ENCODE results near the gene RIC8A.
"Not testable (repeated sequence)": the region's sequence is repeated elsewhere in the genome, so short reads cannot be mapped to it uniquely, and the experiment has no call there.

RIC8A gene

DNA sequence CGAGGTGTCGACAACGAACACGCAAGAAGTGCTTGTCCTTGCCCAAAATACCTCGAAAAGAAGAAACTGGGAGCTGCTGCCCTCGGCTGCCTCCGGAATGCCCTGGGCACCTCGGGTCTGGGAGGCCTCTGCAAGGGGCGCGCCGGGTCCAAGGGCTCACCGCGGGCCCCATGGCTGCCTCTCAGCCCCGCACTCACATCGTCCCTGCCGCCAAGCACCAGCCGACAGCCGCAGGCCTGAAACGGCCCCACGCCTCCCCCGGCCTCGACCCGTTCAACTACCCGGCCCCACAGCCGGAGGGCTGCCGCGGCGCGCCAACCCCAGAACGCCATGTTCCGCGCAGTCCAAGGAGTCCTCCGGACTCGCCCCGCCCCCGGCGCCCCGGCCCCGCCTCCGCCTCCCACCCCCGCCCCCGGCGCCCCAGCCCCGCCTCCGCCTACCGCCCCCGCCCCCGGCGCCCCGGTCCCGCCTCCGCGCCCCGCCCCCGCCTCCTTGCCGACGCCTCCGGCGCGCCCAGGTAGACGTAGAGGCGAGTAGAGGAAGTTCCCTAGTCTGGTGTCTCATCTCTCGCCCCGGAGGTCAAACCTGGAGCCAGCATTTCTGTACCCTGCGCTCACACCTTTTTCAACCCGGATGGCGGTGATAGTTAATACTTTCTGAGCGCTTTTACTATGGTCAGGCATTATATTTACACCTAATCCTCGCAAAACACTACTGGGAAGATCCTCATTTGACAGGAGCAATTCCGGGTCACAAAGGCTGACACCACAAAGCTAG lies 28.7 kb downstream of the RIC8A start, which contains the start of gene SIRT3:
SIRT3 (minus strand) TSS at position 346 of the 777 bp plus-strand sequence; CDS start at position 332, 14 bp downstream.
- peak; percentile 82 for DNase-seq (ENCODE audit: extremely low read depth, insufficient read length)
- TF ChIP-seq, protein P1, sequence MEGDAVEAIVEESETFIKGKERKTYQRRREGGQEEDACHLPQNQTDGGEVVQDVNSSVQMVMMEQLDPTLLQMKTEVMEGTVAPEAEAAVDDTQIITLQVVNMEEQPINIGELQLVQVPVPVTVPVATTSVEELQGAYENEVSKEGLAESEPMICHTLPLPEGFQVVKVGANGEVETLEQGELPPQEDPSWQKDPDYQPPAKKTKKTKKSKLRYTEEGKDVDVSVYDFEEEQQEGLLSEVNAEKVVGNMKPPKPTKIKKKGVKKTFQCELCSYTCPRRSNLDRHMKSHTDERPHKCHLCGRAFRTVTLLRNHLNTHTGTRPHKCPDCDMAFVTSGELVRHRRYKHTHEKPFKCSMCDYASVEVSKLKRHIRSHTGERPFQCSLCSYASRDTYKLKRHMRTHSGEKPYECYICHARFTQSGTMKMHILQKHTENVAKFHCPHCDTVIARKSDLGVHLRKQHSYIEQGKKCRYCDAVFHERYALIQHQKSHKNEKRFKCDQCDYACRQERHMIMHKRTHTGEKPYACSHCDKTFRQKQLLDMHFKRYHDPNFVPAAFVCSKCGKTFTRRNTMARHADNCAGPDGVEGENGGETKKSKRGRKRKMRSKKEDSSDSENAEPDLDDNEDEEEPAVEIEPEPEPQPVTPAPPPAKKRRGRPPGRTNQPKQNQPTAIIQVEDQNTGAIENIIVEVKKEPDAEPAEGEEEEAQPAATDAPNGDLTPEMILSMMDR (IDR thresholded peaks at IDR 0.05; ENCODE audit: insufficient read depth, low read length, poor library complexity, severe bottlenecking), result no peak
- H3K4me3 ChIP-seq (replicated peaks; ENCODE audit: low read depth, low read length), result peak within 1 kb of the TSS; percentile 84

DNA sequence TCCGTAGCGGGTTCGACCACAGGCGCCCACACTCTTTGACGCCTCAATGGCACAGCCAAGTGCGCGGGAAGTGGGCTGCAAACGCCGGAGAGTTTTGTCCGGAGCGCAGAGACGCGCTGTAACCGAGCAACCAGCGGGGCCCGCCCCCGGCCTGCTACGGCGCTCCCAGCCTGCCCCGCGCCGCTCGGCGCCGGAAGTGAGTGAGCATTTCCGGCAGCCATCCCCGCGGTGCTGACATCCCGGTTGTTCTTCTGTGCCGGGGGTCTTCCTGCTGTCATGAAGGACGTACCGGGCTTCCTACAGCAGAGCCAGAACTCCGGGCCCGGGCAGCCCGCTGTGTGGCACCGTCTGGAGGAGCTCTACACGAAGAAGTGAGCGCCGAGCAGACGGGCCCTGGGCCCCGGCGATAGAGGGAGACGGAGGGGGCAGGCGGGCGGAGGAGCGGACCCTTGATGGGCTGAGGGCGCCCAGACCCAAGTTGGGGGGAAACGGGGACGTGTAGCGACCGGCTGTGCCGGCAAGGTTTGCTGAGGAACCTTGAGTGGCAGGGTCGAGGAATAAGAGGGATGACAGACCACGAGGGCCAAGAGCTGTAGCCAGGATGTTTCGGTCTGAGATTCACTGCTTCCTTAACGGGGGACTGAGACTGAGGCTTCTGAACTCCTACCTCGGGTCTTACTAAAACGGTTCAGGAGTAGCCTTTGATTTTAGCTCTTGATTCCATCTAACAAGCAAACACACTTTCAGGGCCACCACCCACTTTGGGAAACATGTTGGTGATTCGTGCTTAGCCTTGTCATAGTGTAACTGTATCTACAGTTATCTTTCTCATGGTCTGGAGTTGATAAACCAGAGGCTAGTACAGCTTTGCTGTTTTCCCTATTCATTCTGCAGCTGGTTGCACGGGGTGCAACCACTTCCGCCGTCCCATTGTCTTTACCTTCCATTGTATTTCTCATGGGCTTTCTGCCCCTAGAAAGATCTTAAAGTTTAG lies 29.6 kb downstream of the RIC8A start, which contains the start of gene PSMD13:
PSMD13 (plus strand) TSS at position 203 of the 994 bp plus-strand sequence; CDS start at position 277, 74 bp downstream.
- peak; percentile 89 for DNase-seq (ENCODE audit: extremely low read depth, insufficient read length)
- Histone ChIP-seq H3K4me3 (replicated peaks; ENCODE audit: low read depth, low read length) (peak within 1 kb of the TSS; percentile 84), H3K36me3 (ENCODE audit: control insufficient read depth, insufficient read depth, low read length) (no peaks in the 10 kb centered on the region), H3K27me3 (replicated peaks; ENCODE audit: control insufficient read depth, insufficient read depth, low read length) (no peaks in the 10 kb centered on the region)
- TF ChIP-seq, protein P1 (IDR thresholded peaks at IDR 0.05; ENCODE audit: insufficient read depth, low read length, poor library complexity, severe bottlenecking), result no peak

More for the DNA sequence above, 28.7 kb downstream of the RIC8A start, which contains the start of gene SIRT3:
- H3K27me3 ChIP-seq (replicated peaks; ENCODE audit: control insufficient read depth, insufficient read depth, low read length), result no peaks in the 10 kb centered on the region
- H3K36me3 ChIP-seq (ENCODE audit: control insufficient read depth, insufficient read depth, low read length), result no peaks in the 10 kb centered on the region

DNA sequence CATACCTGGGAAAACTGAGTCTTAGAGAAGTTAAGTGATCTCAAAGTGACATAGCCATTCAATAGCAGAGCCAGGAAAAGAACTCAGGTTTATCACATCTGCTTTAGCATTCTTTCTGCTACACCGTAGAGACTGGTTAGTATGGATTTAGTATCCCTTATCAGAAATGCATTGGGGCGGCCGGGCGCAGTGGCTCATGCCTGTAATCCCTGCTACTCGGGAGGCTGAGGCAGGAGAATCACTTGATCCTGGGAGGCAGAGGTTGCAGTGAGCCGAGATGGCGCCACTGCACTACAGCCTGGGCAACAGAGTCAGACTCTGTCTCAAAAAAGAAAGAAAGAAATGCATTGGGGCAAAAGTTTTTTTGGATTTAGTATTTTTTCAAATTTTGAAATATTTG lies 30.8 kb downstream of the RIC8A start:
- not testable (repeated sequence) for H3K27me3 ChIP-seq (replicated peaks; ENCODE audit: control insufficient read depth, insufficient read depth, low read length); DNase-seq (ENCODE audit: extremely low read depth, insufficient read length); H3K4me3 ChIP-seq (replicated peaks; ENCODE audit: low read depth, low read length); H3K36me3 ChIP-seq (ENCODE audit: control insufficient read depth, insufficient read depth, low read length)

DNA sequence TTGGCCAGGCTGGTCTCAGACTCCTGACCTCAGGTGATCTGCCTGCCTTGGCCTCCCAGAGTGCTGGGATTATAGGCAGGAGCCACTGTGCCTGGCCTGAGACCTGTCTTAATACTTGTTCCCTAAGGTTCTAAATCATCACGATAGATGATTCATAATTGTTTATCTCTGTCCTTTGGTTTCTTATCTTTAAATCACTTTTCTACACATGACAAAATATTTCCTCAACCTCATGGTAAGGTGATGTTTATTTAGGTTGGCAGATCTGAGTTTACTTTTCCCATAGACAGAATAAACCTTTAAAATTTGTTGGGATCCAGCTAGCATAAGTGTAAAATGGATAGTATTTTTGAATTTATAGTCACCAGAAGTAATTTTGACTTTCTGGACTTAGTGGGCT lies 32.8 kb downstream of the RIC8A start:
- peaks cover 6% of the 10 kb centered on the region for H3K36me3 ChIP-seq (ENCODE audit: control insufficient read depth, insufficient read depth, low read length)
- no peak for DNase-seq (ENCODE audit: extremely low read depth, insufficient read length)
- H3K27me3 ChIP-seq (replicated peaks; ENCODE audit: control insufficient read depth, insufficient read depth, low read length), result no peaks in the 10 kb centered on the region
- TF ChIP-seq, protein P1 (IDR thresholded peaks at IDR 0.05; ENCODE audit: insufficient read depth, low read length, poor library complexity, severe bottlenecking), result no peak
- H3K4me3 ChIP-seq (replicated peaks; ENCODE audit: low read depth, low read length), result no peak overlapping the region

DNA sequence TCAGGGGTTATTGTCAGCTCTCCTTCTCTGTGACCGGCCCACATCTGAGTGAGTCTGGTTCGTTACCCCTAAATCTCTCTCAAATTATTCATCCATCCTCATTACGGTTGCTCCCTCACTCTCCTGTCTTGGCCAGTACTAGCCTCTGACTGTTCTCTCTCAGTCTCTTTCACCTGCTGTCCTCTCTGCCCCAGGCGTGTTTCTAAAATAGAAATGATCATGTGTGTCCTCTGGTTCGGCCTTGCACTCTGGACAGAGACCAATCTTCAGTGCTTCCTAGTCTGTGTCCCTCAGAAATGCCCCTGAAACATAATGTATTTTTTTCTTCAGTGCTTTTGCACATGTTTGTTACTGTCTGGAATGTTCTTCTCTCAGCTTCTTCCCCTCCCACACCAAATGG lies 34.1 kb downstream of the RIC8A start:
- Histone ChIP-seq H3K27me3 (replicated peaks; ENCODE audit: control insufficient read depth, insufficient read depth, low read length) (no peaks in the 10 kb centered on the region), H3K4me3 (replicated peaks; ENCODE audit: low read depth, low read length) (no peak overlapping the region), H3K36me3 (ENCODE audit: control insufficient read depth, insufficient read depth, low read length) (peaks cover 10% of the 10 kb centered on the region)
- no peak for DNase-seq (ENCODE audit: extremely low read depth, insufficient read length)
- TF ChIP-seq, protein P1 (IDR thresholded peaks at IDR 0.05; ENCODE audit: insufficient read depth, low read length, poor library complexity, severe bottlenecking), result no peak
